ENCODE results near the gene SCART1.
"Not testable (repeated sequence)": the region's sequence is repeated elsewhere in the genome, so short reads cannot be mapped to it uniquely, and the experiment has no call there.

GRCh38 chr10:133499176-133499575 lies 45.4 kb downstream of the SCART1 start:
- not testable (repeated sequence) for TF ChIP-seq POLR2A, CTCF (IDR thresholded peaks at IDR 0.05)

Measured in uterus (tissue), 2 donors.